Osteoblast (primary cell): ENCODE measurements around the gene MIR17HG. TPM values are rescaled to one million over a fixed set of nuclear protein-coding genes. Genes with fewer than 3 reads are reported as not detected.

Experiments
- DNase-seq: peaks from one replicate; pipeline ENCODE4 v3.0.0; 2011; ENCODE audit warnings: low spot score, mixed read lengths; ENCODE audit not compliant: insufficient read length; ENCODE audit errors: missing footprints
- H2AFZ ChIP-seq: 2 replicates; pipeline ENCODE4 v1.6.0; 2011; ENCODE audit warnings: mild to moderate bottlenecking, low read length
- H3K27ac ChIP-seq: 2 replicates; pipeline ENCODE4 v1.5.1; 2011; ENCODE audit warnings: mild to moderate bottlenecking, low read depth, low read length, moderate library complexity
- H3K27me3 ChIP-seq: 2 replicates; pipeline ENCODE4 v1.6.0; 2012; ENCODE audit warnings: mild to moderate bottlenecking, control low read depth, inconsistent platforms, low read length, moderate library complexity; ENCODE audit not compliant: insufficient read depth
- H3K36me3 ChIP-seq: 2 replicates; pipeline ENCODE4 v1.5.1; 2011; ENCODE audit warnings: mild to moderate bottlenecking, low read length, control low read depth, moderate library complexity; ENCODE audit not compliant: insufficient read depth
- H3K4me1 ChIP-seq: 2 replicates; pipeline ENCODE4 v1.5.1; 2011; ENCODE audit warnings: mild to moderate bottlenecking, low read length, control low read depth, moderate library complexity; ENCODE audit not compliant: insufficient read depth
- H3K4me2 ChIP-seq: 2 replicates; pipeline ENCODE4 v1.6.0; 2011; ENCODE audit warnings: mild to moderate bottlenecking, low read length; ENCODE audit not compliant: insufficient read depth
- H3K4me3 ChIP-seq: fragments of 200-600 bp; sonication (generic); 3 replicates; pipeline ENCODE4 v1.5.1; 2012; ENCODE audit warnings: mild to moderate bottlenecking, low read length, inconsistent platforms; ENCODE audit not compliant: insufficient read depth
- H3K79me2 ChIP-seq: 2 replicates; pipeline ENCODE4 v1.6.0; 2012; ENCODE audit warnings: mild to moderate bottlenecking, low read length, control low read depth, inconsistent platforms; ENCODE audit not compliant: insufficient read depth
- H3K9me3 ChIP-seq: 2 replicates; pipeline ENCODE4 v1.5.1; 2011; ENCODE audit warnings: low read depth, low read length, control low read depth
- H4K20me1 ChIP-seq: 2 replicates; pipeline ENCODE4 v1.6.0; 2012; ENCODE audit warnings: mild to moderate bottlenecking, low read length, control low read depth; ENCODE audit not compliant: insufficient read depth
- total RNA-seq: library from RNA; depleted of rRNA; stranded (reverse); fragments of >200 nt; gene quantifications from 2 replicates; pipeline ENCODE4 v1.2.3, GENCODE V29; 2012
- TF ChIP-seq, protein P1 (sequence below): IDR thresholded peaks from 2 replicates; pipeline ENCODE4 v1.5.1; 2011; ENCODE audit warnings: mild to moderate bottlenecking, low read depth, low read length, moderate library complexity; ENCODE audit errors: extremely low read depth

The MIR17HG gene
- total RNA-seq, 1 donor, result 4.0 TPM

DNA sequence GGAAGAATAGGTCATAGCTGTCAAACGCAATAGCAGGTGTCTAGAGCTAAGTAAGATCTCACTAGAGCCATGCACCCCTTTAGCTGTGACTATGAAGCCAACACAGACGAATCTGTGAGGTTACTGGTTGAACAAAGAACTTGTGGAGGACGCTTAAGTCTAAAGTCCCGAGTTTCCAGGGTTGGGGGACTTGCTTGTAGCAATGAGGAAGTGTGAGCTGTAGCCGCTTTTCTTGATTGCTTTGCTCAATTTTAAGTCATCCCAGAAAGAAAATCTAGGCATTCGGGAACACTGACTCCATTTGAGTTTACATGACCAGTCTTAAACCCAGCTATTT is 52.5 kb downstream of the MIR17HG start:
- H3K4me1 ChIP-seq, result peaks cover 4% of the 10 kb centered on the region
- peaks cover 19% of the 10 kb centered on the region for H3K27me3 ChIP-seq
- TF ChIP-seq, protein P1, sequence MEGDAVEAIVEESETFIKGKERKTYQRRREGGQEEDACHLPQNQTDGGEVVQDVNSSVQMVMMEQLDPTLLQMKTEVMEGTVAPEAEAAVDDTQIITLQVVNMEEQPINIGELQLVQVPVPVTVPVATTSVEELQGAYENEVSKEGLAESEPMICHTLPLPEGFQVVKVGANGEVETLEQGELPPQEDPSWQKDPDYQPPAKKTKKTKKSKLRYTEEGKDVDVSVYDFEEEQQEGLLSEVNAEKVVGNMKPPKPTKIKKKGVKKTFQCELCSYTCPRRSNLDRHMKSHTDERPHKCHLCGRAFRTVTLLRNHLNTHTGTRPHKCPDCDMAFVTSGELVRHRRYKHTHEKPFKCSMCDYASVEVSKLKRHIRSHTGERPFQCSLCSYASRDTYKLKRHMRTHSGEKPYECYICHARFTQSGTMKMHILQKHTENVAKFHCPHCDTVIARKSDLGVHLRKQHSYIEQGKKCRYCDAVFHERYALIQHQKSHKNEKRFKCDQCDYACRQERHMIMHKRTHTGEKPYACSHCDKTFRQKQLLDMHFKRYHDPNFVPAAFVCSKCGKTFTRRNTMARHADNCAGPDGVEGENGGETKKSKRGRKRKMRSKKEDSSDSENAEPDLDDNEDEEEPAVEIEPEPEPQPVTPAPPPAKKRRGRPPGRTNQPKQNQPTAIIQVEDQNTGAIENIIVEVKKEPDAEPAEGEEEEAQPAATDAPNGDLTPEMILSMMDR, result no peak
- H3K9me3 ChIP-seq, result no peaks in the 10 kb centered on the region
- no peak overlapping the region for H3K4me3 ChIP-seq
- H3K36me3 ChIP-seq, result no peaks in the 10 kb centered on the region
- H3K79me2 ChIP-seq, result no peaks in the 10 kb centered on the region
- no peak overlapping the region for H2AFZ ChIP-seq
- no peak overlapping the region for H3K4me2 ChIP-seq
- no peak overlapping the region for H3K27ac ChIP-seq
- no peaks in the 10 kb centered on the region for H4K20me1 ChIP-seq
- peak; percentile 56 for DNase-seq

DNA sequence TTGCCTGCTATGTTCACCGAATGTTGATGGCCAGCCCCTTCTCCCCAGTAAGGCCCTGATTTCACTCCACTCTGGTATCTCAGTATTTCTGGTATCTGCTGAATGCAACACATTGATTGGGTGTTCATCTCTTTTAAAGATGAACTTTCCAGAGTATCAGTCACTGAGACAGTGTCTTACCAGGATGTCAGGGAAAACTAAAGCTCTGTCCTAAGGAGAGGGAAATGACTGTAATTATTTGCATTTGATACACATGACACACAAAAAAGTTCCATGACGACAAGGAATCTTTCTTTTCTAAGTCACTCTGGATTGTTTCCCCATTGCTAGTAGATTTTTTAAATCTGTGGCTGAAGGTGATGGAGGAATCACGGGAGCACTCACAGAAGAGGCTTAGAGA is 53.2 kb downstream of the MIR17HG start:
- no peaks in the 10 kb centered on the region for H4K20me1 ChIP-seq
- H3K4me1 ChIP-seq, result peaks cover 4% of the 10 kb centered on the region
- peak; percentile 62 for DNase-seq
- no peaks in the 10 kb centered on the region for H3K36me3 ChIP-seq
- H3K27me3 ChIP-seq, result peaks cover 19% of the 10 kb centered on the region
- H3K27ac ChIP-seq, result no peak overlapping the region
- no peaks in the 10 kb centered on the region for H3K9me3 ChIP-seq
- H3K79me2 ChIP-seq, result no peaks in the 10 kb centered on the region
- TF ChIP-seq, protein P1, result no peak
- H2AFZ ChIP-seq, result no peak overlapping the region
- H3K4me2 ChIP-seq, result no peak overlapping the region
- no peak overlapping the region for H3K4me3 ChIP-seq

DNA sequence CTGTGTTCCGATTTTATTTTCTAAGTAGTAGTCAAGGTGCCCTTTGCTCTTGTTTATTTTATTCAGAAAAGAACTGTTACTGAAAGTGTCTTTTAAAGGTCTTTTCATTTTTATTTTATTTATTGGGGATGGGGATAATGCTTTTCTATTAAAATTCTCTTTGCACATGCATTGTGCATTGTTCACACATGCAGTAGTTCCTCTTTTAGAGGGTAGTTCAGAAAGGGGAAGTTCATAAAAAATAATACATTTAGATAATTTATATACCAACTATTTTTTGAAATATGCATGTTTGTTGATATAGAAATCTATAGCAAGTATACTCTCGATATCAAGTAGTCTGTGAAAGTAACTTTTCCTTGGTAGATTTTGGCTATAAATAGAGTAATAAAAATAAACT is 54.4 kb downstream of the MIR17HG start:
- Histone ChIP-seq H3K4me1 (peaks cover 4% of the 10 kb centered on the region), H3K4me3 (no peak overlapping the region), H4K20me1 (no peaks in the 10 kb centered on the region), H3K27me3 (peaks cover 19% of the 10 kb centered on the region), H2AFZ (no peak overlapping the region), H3K79me2 (no peaks in the 10 kb centered on the region), H3K27ac (no peak overlapping the region), H3K36me3 (no peaks in the 10 kb centered on the region), H3K4me2 (no peak overlapping the region), H3K9me3 (no peaks in the 10 kb centered on the region)
- DNase-seq, result no peak
- TF ChIP-seq, protein P1, result no peak

Other genes starting within 250 kb of the MIR17HG start
- gene GPC5, start 50.9 kb downstream of the MIR17HG start, total RNA-seq, result 0.29 and 0.36 TPM in 2 replicates